ENCODE results near the gene CNR1.

Gene CNR1

DNA sequence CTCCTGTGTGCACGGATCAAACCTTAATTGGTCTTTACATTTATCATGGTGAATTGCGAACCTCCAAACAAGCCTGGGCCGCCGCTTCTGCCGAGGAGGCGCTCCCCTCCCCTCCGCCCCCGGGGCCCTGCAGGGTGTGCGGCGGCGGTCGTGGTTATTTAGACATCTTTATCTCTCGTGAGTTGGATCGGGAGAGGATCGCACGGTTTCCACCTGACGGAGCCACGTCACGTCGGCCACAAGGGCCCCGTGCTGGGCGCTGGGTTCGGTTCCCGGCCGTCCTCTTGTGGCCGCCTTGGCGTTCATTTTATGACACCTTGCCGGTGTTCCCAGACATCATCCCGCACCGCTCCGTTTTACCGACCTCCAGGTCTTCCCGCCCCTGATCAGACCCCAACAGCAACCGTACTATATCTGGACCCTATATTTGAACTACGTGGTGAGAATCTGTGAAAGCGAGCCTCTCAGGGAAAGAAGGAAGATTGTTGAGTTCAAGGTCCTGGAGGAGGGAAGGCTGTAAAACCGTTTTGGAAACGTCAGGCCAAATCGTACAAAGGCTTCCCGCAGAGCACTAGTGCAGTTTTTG, 1.3 kb upstream of the CNR1 start:
- Histone ChIP-seq H3K4me1 (ENCODE audit: control insufficient read depth, insufficient read depth, low read length) (peaks cover 10% of the 10 kb centered on the region), H3K9me3 (ENCODE audit: control insufficient read depth, low read length) (no peaks in the 10 kb centered on the region), H3K36me3 (ENCODE audit: control insufficient read depth, insufficient read depth, low read length) (no peaks in the 10 kb centered on the region), H3K27me3 (ENCODE audit: control insufficient read depth, insufficient read depth, low read length) (peaks cover 44% of the 10 kb centered on the region), H3K9ac (ENCODE audit: low read length) (no peak overlapping the region), H3K4me3 (ENCODE audit: low read length) (no peak overlapping the region)

DNA sequence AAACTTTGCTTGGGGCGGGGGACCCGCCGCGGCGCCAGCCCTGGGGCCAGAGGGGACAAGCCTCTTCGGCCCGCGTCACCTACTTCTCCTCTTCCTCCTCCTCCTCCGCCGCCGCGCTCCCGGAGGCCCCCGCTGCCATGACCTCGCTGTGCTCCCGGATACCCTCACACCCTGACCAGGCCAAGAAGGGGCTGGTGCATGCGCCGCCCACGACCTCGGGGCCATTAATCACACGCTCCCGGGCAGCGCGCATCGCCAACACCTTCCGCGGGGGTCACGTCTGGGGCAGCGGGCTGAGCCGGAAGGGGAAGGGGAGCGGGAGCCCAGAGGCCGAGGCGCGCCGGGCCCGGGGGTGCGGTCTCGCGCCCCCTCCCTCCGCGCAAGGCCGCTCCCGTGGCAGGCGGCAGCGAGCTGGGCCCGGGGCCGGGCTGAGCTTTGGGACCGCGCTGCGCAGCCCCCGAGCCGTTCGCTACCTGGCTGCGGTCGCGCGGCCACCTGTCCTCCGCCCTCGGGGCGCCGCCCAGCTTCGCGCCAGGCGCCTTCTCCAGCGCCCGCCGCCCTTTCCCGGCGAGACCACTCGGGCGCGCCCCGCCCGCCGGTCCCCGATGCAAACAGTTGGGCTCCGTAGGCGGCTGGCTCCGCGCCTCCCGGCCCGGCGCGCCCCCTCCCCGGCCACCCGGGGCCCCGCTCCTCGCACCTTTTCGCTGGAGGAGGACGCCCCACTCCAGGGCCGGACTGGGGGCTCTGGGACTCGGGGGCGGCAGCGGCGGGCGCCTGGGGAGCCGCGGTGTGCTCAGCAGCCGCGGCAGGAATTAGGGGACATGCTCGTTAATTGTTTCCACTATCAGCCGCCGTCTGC, 575 bp upstream of the CNR1 start:
- Histone ChIP-seq H3K9me3 (ENCODE audit: control insufficient read depth, low read length) (no peaks in the 10 kb centered on the region), H3K36me3 (ENCODE audit: control insufficient read depth, insufficient read depth, low read length) (no peaks in the 10 kb centered on the region), H3K4me3 (ENCODE audit: low read length) (no peak overlapping the region), H3K9ac (ENCODE audit: low read length) (no peak overlapping the region), H3K4me1 (ENCODE audit: control insufficient read depth, insufficient read depth, low read length) (peaks cover 10% of the 10 kb centered on the region), H3K27me3 (ENCODE audit: control insufficient read depth, insufficient read depth, low read length) (peaks cover 44% of the 10 kb centered on the region)

DNA sequence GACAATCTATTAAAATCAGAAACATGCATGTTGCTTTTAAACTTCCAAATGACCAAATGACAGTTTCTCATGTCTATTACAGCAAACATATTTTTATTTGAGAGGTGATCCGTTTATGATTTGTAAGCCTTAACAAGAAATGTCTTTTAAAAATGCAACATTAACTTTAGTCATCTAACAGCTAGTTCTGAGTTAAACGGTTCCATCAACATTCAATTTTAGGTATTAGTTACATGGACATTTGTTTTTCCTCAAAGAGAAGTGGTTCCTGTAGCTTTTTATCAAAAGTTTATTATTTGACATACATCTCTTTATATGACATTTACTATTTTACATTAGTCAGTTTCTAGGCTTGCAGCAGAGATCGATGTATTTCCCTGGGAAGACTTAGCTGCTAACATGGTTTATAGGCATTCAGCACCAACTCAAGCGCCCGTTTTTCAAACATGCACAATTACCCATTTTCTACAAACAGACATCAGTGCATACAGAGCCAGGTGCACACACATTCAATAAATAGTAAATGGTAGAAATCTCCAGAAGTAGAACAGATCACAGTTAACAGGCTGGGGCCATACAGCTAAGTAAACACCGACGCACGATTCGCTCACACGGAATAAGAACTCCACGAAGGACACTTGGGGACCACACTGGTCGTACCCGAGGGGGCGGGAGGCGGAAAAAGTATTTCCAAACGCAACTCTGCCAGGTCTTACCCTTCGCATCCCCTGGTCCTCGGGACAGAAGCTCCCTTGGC, 882 bp downstream of the CNR1 start:
- no peak overlapping the region for H3K4me3 ChIP-seq (ENCODE audit: low read length)
- no peak overlapping the region for H3K9ac ChIP-seq (ENCODE audit: low read length)
- peaks cover 44% of the 10 kb centered on the region for H3K27me3 ChIP-seq (ENCODE audit: control insufficient read depth, insufficient read depth, low read length)
- H3K9me3 ChIP-seq (ENCODE audit: control insufficient read depth, low read length), result no peaks in the 10 kb centered on the region
- H3K4me1 ChIP-seq (ENCODE audit: control insufficient read depth, insufficient read depth, low read length), result peaks cover 10% of the 10 kb centered on the region
- no peaks in the 10 kb centered on the region for H3K36me3 ChIP-seq (ENCODE audit: control insufficient read depth, insufficient read depth, low read length)

DNA sequence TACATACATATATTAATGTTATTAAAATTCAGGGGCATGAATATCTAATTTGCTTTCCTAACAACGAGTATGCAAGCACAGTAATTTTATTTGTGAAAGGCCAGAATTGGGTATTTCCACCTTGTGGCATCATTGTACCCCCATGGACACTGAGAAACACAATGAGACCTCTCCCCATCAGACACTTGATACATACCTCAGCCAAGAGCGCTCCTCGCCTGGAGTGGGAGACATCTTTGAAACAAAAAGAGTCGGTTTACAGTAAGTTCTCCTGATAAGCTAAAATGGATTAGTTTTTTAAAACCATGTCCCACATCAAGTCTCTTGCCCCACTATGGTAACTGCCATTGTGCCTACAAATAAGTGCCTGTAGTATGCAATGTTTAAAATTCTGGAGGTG, 2.1 kb downstream of the CNR1 start:
- Histone ChIP-seq H3K9me3 (ENCODE audit: control insufficient read depth, low read length) (no peaks in the 10 kb centered on the region), H3K4me3 (ENCODE audit: low read length) (no peak overlapping the region), H3K36me3 (ENCODE audit: control insufficient read depth, insufficient read depth, low read length) (no peaks in the 10 kb centered on the region), H3K9ac (ENCODE audit: low read length) (no peak overlapping the region), H3K27me3 (ENCODE audit: control insufficient read depth, insufficient read depth, low read length) (peaks cover 44% of the 10 kb centered on the region), H3K4me1 (ENCODE audit: control insufficient read depth, insufficient read depth, low read length) (peaks cover 10% of the 10 kb centered on the region)

DNA sequence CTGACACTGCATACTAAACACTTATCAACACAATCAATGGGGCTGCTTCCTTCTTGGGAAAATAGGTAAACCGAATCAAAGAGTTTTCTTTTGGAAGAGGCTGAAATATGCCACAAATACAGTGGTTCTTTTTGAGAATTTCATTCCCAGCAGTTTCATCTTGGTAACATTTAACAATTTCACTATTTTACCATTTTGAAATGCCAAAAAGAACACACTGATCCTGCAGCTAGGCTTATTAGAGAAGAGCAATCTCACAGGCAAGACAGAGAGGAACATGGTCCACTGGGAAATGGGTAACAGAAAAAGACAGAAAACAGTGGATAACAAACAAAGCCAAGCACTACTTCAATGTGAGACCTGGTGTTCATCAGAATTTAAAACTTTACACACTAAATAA, 2.5 kb downstream of the CNR1 start:
- H3K4me3 ChIP-seq (ENCODE audit: low read length), result no peak overlapping the region
- no peaks in the 10 kb centered on the region for H3K9me3 ChIP-seq (ENCODE audit: control insufficient read depth, low read length)
- no peak overlapping the region for H3K9ac ChIP-seq (ENCODE audit: low read length)
- no peaks in the 10 kb centered on the region for H3K36me3 ChIP-seq (ENCODE audit: control insufficient read depth, insufficient read depth, low read length)
- H3K27me3 ChIP-seq (ENCODE audit: control insufficient read depth, insufficient read depth, low read length), result peaks cover 43% of the 10 kb centered on the region
- peaks cover 10% of the 10 kb centered on the region for H3K4me1 ChIP-seq (ENCODE audit: control insufficient read depth, insufficient read depth, low read length)

DNA sequence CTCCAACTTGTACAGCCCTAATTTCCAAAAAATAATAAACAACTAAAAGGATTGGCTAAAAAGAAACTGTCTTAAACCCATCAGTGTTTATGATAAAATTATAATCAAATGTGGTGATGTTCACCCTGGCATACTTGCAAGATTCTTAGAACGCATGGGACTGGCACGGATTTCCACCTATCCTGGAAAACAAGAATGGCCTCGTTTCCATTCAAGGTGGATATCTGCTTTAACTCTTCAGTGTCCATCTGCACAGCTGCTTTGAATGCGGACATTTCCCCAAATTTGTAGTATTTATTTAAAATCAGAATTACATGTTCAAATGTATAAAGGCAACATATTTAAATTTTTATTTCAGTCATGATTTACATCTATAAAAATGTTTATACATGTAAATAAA, 4.2 kb downstream of the CNR1 start:
- no peaks in the 10 kb centered on the region for H3K9me3 ChIP-seq (ENCODE audit: control insufficient read depth, low read length)
- H3K4me3 ChIP-seq (ENCODE audit: low read length), result no peak overlapping the region

DNA sequence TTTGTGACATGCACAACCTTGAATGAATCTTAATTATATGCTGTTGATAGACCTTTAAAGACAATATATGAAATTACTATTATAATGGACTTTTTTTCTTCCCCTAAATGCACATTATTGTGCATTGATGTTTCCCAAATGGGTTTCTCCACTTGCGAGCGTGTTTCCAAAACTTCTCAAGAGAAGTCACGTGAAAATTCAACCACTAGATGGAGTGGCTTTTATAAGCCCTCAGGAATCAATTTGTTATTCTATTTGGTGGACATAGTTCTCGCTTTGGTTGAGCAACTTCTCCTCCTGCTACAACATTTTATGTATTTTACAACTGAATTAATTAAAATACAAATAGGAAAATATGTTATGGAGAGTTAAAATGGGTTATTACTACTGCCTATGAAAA, 9.0 kb downstream of the CNR1 start:
- H3K4me1 ChIP-seq (ENCODE audit: control insufficient read depth, insufficient read depth, low read length), result no peaks in the 10 kb centered on the region
- H3K36me3 ChIP-seq (ENCODE audit: control insufficient read depth, insufficient read depth, low read length), result no peaks in the 10 kb centered on the region
- H3K27me3 ChIP-seq (ENCODE audit: control insufficient read depth, insufficient read depth, low read length), result no peaks in the 10 kb centered on the region
- no peak overlapping the region for H3K9ac ChIP-seq (ENCODE audit: low read length)
- H3K4me3 ChIP-seq (ENCODE audit: low read length), result no peak overlapping the region
- H3K9me3 ChIP-seq (ENCODE audit: control insufficient read depth, low read length), result no peaks in the 10 kb centered on the region

More for the DNA sequence above, 4.2 kb downstream of the CNR1 start:
- H3K4me1 ChIP-seq (ENCODE audit: control insufficient read depth, insufficient read depth, low read length), result peaks cover 10% of the 10 kb centered on the region
- peaks cover 27% of the 10 kb centered on the region for H3K27me3 ChIP-seq (ENCODE audit: control insufficient read depth, insufficient read depth, low read length)
- no peak overlapping the region for H3K9ac ChIP-seq (ENCODE audit: low read length)
- no peaks in the 10 kb centered on the region for H3K36me3 ChIP-seq (ENCODE audit: control insufficient read depth, insufficient read depth, low read length)

DNA sequence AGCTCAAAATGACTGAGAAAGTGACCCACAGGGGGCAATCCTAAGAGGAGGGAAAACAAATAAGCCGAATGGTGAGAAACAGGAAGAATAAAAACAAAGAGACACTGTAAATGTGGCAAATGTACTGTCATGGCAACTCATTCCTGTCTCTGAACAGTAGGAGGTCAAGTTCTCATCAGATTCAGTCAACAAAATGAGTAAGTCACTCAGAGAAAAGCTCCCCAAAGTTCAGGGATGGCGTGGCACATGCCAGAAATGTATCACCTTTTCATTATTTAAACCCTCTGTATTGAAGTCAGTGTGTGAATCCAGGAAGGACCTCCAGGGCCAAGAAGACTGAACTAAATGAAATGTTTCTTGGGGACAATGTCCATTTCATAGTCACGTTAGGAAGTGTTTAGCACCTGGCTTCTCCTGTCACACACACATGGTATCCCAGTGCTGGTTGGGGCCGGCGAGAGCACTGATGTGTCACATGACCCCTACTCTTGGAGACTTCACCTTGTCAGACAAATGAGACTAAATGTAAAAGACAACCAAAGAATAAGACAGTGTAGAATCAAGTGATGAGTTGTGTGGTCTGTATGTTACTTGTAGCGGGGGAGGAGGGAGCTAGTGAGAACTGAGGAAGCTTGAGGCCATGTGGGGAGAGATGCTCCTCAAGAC, 20.7 kb downstream of the CNR1 start:
- Histone ChIP-seq H3K4me3 (ENCODE audit: low read length) (no peak overlapping the region), H3K27me3 (ENCODE audit: control insufficient read depth, insufficient read depth, low read length) (no peaks in the 10 kb centered on the region), H3K4me1 (ENCODE audit: control insufficient read depth, insufficient read depth, low read length) (no peaks in the 10 kb centered on the region), H3K9ac (ENCODE audit: low read length) (no peak overlapping the region), H3K36me3 (ENCODE audit: control insufficient read depth, insufficient read depth, low read length) (no peaks in the 10 kb centered on the region), H3K9me3 (ENCODE audit: control insufficient read depth, low read length) (no peaks in the 10 kb centered on the region)

DNA sequence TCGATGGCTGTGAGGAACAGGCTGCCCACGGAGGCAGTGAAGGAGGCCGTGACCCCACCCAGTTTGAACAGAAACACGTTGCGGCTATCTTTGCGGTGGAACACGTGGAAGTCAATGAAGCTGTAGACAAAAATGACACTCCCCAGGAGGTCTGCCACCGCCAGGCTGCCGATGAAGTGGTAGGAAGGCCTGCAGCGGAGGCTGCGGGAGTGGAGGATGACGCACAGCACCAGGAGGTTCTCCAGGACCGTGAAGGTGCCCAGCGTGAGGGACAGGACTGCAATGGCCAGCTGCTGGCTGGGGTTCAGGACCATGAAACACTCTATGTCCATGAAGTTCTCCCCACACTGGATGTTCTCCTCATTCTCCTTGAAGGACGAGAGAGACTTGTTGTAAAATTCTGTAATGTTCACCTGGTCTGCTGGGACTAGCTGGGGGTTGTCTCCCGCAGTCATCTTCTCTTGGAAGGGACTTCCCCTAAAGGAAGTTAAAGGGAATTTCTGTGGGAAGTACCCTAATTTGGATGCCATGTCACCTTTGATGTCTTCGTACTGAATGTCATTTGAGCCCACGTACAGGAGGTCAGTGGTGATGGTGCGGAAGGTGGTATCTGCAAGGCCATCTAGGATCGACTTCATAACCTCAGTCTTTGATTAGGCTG, 21.4 kb downstream of the CNR1 start:
- no peaks in the 10 kb centered on the region for H3K27me3 ChIP-seq (ENCODE audit: control insufficient read depth, insufficient read depth, low read length)
- H3K9ac ChIP-seq (ENCODE audit: low read length), result no peak overlapping the region
- no peaks in the 10 kb centered on the region for H3K36me3 ChIP-seq (ENCODE audit: control insufficient read depth, insufficient read depth, low read length)
- no peaks in the 10 kb centered on the region for H3K4me1 ChIP-seq (ENCODE audit: control insufficient read depth, insufficient read depth, low read length)
- no peaks in the 10 kb centered on the region for H3K9me3 ChIP-seq (ENCODE audit: control insufficient read depth, low read length)
- H3K4me3 ChIP-seq (ENCODE audit: low read length), result no peak overlapping the region

DNA sequence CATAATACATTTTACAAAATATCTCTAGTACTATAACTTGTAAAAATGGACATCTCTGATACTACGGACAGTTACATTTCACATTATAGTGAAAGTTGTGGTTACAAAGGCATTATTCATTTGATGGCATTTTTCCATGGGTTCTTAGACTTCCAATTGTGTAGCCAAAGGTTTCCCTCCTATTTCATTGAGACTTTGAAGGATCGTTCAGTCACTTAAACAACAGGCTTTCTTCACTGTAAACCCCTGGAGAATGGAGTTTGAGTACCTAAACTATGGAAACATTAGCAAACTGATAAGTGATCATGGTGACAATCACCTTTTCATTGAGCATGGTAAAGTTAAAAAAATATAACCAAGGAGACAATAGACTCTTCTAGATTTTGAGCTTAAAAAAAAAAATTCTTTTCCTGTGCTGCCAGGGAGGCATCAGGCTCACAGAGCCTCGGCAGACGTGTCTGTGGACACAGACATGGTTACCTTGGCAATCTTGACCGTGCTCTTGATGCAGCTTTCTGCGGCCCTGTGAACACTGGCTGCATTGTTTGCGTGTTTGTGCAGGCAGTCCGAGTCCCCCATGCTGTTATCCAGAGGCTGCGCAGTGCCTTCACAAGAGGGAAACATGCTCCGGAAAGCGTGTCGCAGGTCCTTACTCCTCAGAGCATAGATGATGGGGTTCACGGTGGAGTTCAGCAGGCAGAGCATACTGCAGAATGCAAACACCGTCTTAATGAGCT, 22.6 kb downstream of the CNR1 start:
- H3K4me1 ChIP-seq (ENCODE audit: control insufficient read depth, insufficient read depth, low read length), result no peaks in the 10 kb centered on the region
- H3K27me3 ChIP-seq (ENCODE audit: control insufficient read depth, insufficient read depth, low read length), result no peaks in the 10 kb centered on the region
- H3K36me3 ChIP-seq (ENCODE audit: control insufficient read depth, insufficient read depth, low read length), result no peaks in the 10 kb centered on the region
- H3K9ac ChIP-seq (ENCODE audit: low read length), result no peak overlapping the region
- H3K4me3 ChIP-seq (ENCODE audit: low read length), result no peak overlapping the region
- no peaks in the 10 kb centered on the region for H3K9me3 ChIP-seq (ENCODE audit: control insufficient read depth, low read length)

DNA sequence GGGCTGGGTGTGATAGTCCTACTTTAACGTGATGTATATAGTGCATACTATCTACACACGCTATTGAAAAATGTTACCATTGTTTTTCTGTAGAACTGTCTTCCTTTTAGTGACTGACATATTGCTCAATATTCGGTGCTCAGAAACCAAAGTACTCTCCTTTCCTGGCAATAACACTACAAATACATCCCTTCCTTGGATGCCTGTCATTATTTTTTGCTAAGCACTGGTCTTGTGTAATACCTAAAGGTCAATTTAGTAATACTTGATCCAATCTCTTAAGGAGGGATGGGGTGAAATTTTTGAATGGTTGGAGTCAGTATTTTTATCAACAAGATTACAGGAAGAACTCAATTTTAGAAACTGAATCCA, 23.9 kb downstream of the CNR1 start:
- Histone ChIP-seq H3K27me3 (ENCODE audit: control insufficient read depth, insufficient read depth, low read length) (no peaks in the 10 kb centered on the region), H3K4me1 (ENCODE audit: control insufficient read depth, insufficient read depth, low read length) (peaks cover 4% of the 10 kb centered on the region), H3K9ac (ENCODE audit: low read length) (no peak overlapping the region), H3K36me3 (ENCODE audit: control insufficient read depth, insufficient read depth, low read length) (no peaks in the 10 kb centered on the region), H3K9me3 (ENCODE audit: control insufficient read depth, low read length) (no peaks in the 10 kb centered on the region), H3K4me3 (ENCODE audit: low read length) (no peak overlapping the region)
